CD14-positive monocyte (primary cell): Measurements from ENCODE around the gene THAP3. TPM values are rescaled to one million over a fixed set of nuclear protein-coding genes. Genes with fewer than 3 reads are reported as not detected.
A peak's percentile ranks its signal among the peaks of the same experiment; 100 is the strongest.

ENCODE experiments used
- DNase-seq, 3 donors: peaks; one replicate each; pipeline ENCODE4 v3.0.0-alpha.2; 2011 to 2022
- H2AFZ ChIP-seq: 2 replicates; pipeline ENCODE4 v1.6.0; 2012; ENCODE audit warnings: mild to moderate bottlenecking, low read depth, low read length, inconsistent platforms; ENCODE audit not compliant: insufficient read depth, poor library complexity, severe bottlenecking
- H3K27ac ChIP-seq, 2 donors: 1 replicate in 1 of 2; 2 replicates in 1 of 2; pipeline ENCODE4 v1.5.1; 2012 to 2013; ENCODE audit warnings: low read length in 2 of 2, control low read depth in 1 of 2, inconsistent platforms in 1 of 2, low read depth in 1 of 2, mild to moderate bottlenecking in 1 of 2
- H3K27me3 ChIP-seq, 2 donors: one replicate each; pipeline versions ENCODE4 v1.6.0 to v1.6.1; 2011 to 2013; ENCODE audit warnings: low read length in 2 of 2; ENCODE audit not compliant: control insufficient read depth in 2 of 2, insufficient read depth in 2 of 2
- H3K36me3 ChIP-seq, 2 donors: replicated peaks in 1 of 2; 1 replicate in 1 of 2; 2 replicates in 1 of 2; pipeline versions ENCODE4 v1.5.1 to v1.6.1; 2012 to 2013; ENCODE audit warnings: low read length in 2 of 2, control low read depth in 1 of 2, inconsistent platforms in 1 of 2, mild to moderate bottlenecking in 1 of 2; ENCODE audit not compliant: insufficient read depth in 2 of 2, control insufficient read depth in 1 of 2
- H3K4me1 ChIP-seq, 2 donors: 1 replicate in 1 of 2; 2 replicates in 1 of 2; pipeline versions ENCODE4 v1.5.1 to v1.6.1; 2012 to 2013; ENCODE audit warnings: low read length in 2 of 2, control low read depth in 1 of 2, inconsistent platforms in 1 of 2, mild to moderate bottlenecking in 1 of 2, moderate library complexity in 1 of 2; ENCODE audit not compliant: insufficient read depth in 2 of 2, control insufficient read depth in 1 of 2
- H3K4me2 ChIP-seq: replicated peaks from 2 replicates; pipeline ENCODE3; 2012; ENCODE audit warnings: low read length, moderate library complexity, mild to moderate bottlenecking; ENCODE audit not compliant: poor library complexity, severe bottlenecking; ENCODE audit errors: extremely low read depth
- H3K4me3 ChIP-seq, 3 experiments: fragments of 200-600 bp in 1 of 3; sonication (generic) in 1 of 3; replicated peaks in 1 of 3; 1 replicate in 2 of 3; 2 replicates in 1 of 3; pipeline ENCODE4 v1.5.1; 2011 to 2013; ENCODE audit warnings: low read length in 3 of 3, mild to moderate bottlenecking in 3 of 3, control low read depth in 2 of 3, low read depth in 2 of 3, inconsistent platforms in 1 of 3, moderate library complexity in 1 of 3
- H3K79me2 ChIP-seq: 2 replicates; pipeline ENCODE4 v1.6.0; 2012; ENCODE audit warnings: mild to moderate bottlenecking, control low read depth, inconsistent platforms, low read length, moderate library complexity; ENCODE audit not compliant: insufficient read depth
- H3K9ac ChIP-seq: 2 replicates; pipeline ENCODE4 v1.6.0; 2017; ENCODE audit warnings: low read length, mild to moderate bottlenecking; ENCODE audit not compliant: insufficient read depth, poor library complexity, severe bottlenecking
- H3K9me3 ChIP-seq, 2 donors: replicated peaks in 1 of 2; 1 replicate in 1 of 2; 2 replicates in 1 of 2; pipeline versions ENCODE4 v1.5.1 to v1.6.1; 2012 to 2013; ENCODE audit warnings: low read length in 2 of 2, control low read depth in 1 of 2; ENCODE audit not compliant: control insufficient read depth in 1 of 2, insufficient read depth in 1 of 2
- H4K20me1 ChIP-seq: 2 replicates; pipeline ENCODE4 v1.6.0; 2012; ENCODE audit warnings: mild to moderate bottlenecking, low read length, control low read depth, moderate library complexity; ENCODE audit not compliant: insufficient read depth
- H3K27ac Mint-ChIP-seq, 7 donors: one replicate each; pipeline ENCODE4 v1.8.0; 2020; ENCODE audit warnings: mild to moderate bottlenecking in 7 of 7, mixed read lengths in 7 of 7, moderate library complexity in 6 of 7, inconsistent platforms in 2 of 7
- H3K27me3 Mint-ChIP-seq, 3 donors: one replicate each; pipeline ENCODE4 v1.8.0; 2021 to 2022; ENCODE audit warnings: low read depth in 3 of 3, mild to moderate bottlenecking in 3 of 3, mixed read lengths in 3 of 3, moderate library complexity in 3 of 3, inconsistent platforms in 1 of 3
- H3K36me3 Mint-ChIP-seq, 2 donors: one replicate each; pipeline ENCODE4 v1.8.0; 2020; ENCODE audit warnings: mixed read lengths in 2 of 2, inconsistent platforms in 1 of 2, mild to moderate bottlenecking in 1 of 2
- H3K4me1 Mint-ChIP-seq: one replicate; pipeline ENCODE4 v1.8.0; 2020; ENCODE audit warnings: mild to moderate bottlenecking, mixed read lengths
- H3K4me3 Mint-ChIP-seq, 2 donors: one replicate each; pipeline ENCODE4 v1.8.0; 2020; ENCODE audit warnings: mild to moderate bottlenecking in 2 of 2, mixed read lengths in 2 of 2, moderate library complexity in 1 of 2
- H3K9me3 Mint-ChIP-seq, 7 donors: one replicate each; pipeline ENCODE4 v1.8.0; 2020 to 2022; ENCODE audit warnings: mixed read lengths in 7 of 7, mild to moderate bottlenecking in 6 of 7, moderate library complexity in 6 of 7, inconsistent platforms in 2 of 7
- WGBS: methylation state at CpG from one replicate; pipeline ENCODE4 v1.1.5; 2013; ENCODE audit warnings: missing lambda C conversion rate; ENCODE audit not compliant: insufficient coverage; 5-methylcytosine and 5-hydroxymethylcytosine counted together
- intact Hi-C, 2 donors: fragments of 100-400 bp; cut with micrococcal nuclease; formaldehyde crosslinking; loops; one replicate each; pipeline versions ENCODE4 v1.15.0 to v1.15.1; 2023
- polyA plus RNA-seq, 3 donors: library from polyadenylated mRNA; depleted of rRNA in 1 of 3; unstranded in 2 of 3; stranded (reverse) in 1 of 3; fragments of 300-500 nt in 2 of 3; fragments of >200 nt in 1 of 3; fragmentation: Illumina TruSeq in 2 of 3; gene quantifications; 1 replicate in 2 of 3; 2 replicates in 1 of 3; pipeline ENCODE4 v1.2.3, GENCODE V29; 2012 to 2021
- TF ChIP-seq, protein P1 (sequence below): fragments of 200-600 bp; IDR thresholded peaks from one replicate; pipeline ENCODE4 v1.8.0; 2022; ENCODE audit warnings: antibody characterized with exemption, mild to moderate bottlenecking

THAP3 gene
- polyA plus RNA-seq, 3 donors: 10.3 to 12.8 (median 10.3) TPM

DNA sequence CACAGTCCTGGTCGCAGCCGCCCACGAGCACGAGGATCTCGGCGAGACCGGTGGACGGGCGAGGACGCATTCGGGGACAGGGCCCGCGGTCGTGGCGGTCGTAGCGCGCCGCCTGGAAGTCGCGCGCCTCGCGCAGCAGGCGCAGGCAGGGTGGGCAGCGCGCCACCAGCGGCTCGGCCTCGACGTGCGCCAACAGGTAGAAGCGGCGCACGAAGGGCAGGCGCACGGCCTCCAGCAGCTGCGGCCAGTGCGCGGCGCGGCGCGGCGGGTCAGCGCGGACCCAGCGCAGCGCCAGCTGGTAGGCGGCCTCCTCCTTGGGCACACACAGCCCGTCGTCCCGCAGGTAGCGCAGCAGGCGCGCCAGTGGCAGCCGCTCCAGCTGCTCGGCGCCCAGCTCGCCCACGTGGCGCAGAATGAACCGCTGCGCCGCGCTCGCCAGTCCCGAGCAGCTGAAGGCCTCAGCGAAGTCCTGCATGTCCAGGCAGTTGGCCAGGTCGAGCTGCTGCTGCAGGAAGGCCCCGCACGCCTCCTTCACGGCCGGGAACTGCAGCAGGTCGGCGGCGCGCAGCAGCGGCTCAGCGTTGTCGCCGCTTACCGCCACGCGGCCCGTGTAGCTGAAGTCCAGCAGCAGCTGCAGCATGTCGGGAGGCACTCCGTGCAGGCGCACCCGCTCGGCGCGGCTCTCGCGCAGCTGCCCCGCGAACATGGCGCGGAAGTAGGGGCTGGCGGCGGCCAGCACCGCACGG is 22.6 kb upstream of the THAP3 start:
- H3K4me2 ChIP-seq: peak overlapping the region; percentile 94
- H4K20me1 ChIP-seq: peaks cover 53% of the 10 kb centered on the region
- H3K4me3 ChIP-seq: peak overlapping the region; percentile 64 to 93 (median 78)
- intact Hi-C loops: loop anchor here in 1 of 2 donors (2.0 to 10.0 kb wide), 2 partner anchors 21 to 183 kb away; partner anchors contain the start of gene CAMTA1
- H3K27me3 Mint-ChIP-seq: peaks cover 2 to 7% (median 3%) of the 10 kb centered on the region in 3 donors
- peak overlapping the region; percentile 98 to 99 for H3K27ac ChIP-seq
- peaks cover 35% of the 10 kb centered on the region for H3K4me1 Mint-ChIP-seq
- H3K36me3 ChIP-seq: peaks cover 10 to 12% of the 10 kb centered on the region in 2 donors
- H3K79me2 ChIP-seq: peaks cover 53% of the 10 kb centered on the region
- peak in 1 of 3 donors; percentile 43 for DNase-seq
- H3K36me3 Mint-ChIP-seq: peaks cover 15 to 25% of the 10 kb centered on the region in 2 donors
- peak overlapping the region; percentile 97 for H3K9ac ChIP-seq
- no peaks in the 10 kb centered on the region for H3K27me3 ChIP-seq
- H3K9me3 Mint-ChIP-seq: peaks cover 0 to 2% (median 0%) of the 10 kb centered on the region in 7 donors
- H3K4me3 Mint-ChIP-seq: peak overlapping the region; percentile 89 to 95
- peak overlapping the region; percentile 40 for H2AFZ ChIP-seq
- peaks cover 40 to 62% of the 10 kb centered on the region in 2 donors for H3K4me1 ChIP-seq
- TF ChIP-seq, protein P1, sequence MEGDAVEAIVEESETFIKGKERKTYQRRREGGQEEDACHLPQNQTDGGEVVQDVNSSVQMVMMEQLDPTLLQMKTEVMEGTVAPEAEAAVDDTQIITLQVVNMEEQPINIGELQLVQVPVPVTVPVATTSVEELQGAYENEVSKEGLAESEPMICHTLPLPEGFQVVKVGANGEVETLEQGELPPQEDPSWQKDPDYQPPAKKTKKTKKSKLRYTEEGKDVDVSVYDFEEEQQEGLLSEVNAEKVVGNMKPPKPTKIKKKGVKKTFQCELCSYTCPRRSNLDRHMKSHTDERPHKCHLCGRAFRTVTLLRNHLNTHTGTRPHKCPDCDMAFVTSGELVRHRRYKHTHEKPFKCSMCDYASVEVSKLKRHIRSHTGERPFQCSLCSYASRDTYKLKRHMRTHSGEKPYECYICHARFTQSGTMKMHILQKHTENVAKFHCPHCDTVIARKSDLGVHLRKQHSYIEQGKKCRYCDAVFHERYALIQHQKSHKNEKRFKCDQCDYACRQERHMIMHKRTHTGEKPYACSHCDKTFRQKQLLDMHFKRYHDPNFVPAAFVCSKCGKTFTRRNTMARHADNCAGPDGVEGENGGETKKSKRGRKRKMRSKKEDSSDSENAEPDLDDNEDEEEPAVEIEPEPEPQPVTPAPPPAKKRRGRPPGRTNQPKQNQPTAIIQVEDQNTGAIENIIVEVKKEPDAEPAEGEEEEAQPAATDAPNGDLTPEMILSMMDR: no peak
- under 1% methylated on average over 103 of the region's 103 CpGs for WGBS
- peak overlapping the region; percentile 96 to 98 (median 97) for H3K27ac Mint-ChIP-seq
- no peaks in the 10 kb centered on the region for H3K9me3 ChIP-seq

DNA sequence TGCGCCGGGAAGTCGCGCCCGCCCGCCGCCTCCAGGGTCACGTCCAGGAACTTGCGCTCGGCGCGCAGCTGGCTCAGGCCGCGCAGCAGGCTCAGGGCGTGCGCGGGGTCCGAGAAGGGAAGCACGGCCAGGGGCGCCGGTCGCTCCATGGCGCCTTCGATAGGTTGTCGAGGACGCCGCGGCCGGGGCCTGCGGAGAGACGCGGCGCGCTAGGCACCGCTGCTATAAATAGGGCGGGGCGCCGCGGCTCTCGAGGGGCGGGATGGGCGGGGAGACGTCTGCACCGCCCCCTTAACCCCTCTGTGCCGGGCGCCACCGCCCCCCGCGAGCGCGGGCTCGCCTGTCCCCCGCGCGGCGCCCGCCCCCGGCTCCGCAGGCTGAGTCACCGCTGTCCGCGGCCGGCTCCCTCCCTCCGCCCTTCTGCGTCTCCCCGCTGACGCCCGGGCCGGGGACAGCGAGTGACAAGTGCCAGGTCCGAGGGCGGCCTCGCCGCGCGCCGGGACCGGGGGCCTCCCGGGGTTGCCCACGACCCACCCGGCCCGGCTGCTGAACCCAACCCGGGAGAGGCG is 21.9 kb upstream of the THAP3 start, which contains the start of gene KLHL21:
TSS of gene KLHL21 (minus strand) at position 201 of the 569 bp plus-strand sequence. CDS start at position 149, 52 bp downstream.
- H3K4me3 ChIP-seq: peak within 1 kb of the TSS; percentile 74 to 93 (median 78)
- H3K79me2 ChIP-seq: peaks cover 47% of the 10 kb centered on the region
- H2AFZ ChIP-seq: peak within 1 kb of the TSS; percentile 84
- peaks cover 3 to 5% of the 10 kb centered on the region in 2 donors for H3K36me3 ChIP-seq
- peaks cover 8 to 19% of the 10 kb centered on the region in 2 donors for H3K36me3 Mint-ChIP-seq
- H3K9me3 Mint-ChIP-seq: peaks cover 0 to 2% (median 0%) of the 10 kb centered on the region in 7 donors
- H3K27ac ChIP-seq: peak within 1 kb of the TSS; percentile 98 to 99
- TF ChIP-seq, protein P1: no peak
- peaks cover 3 to 9% (median 9%) of the 10 kb centered on the region in 3 donors for H3K27me3 Mint-ChIP-seq
- intact Hi-C loops: loop anchor here in 1 of 2 donors (1.0 to 10.0 kb wide), 2 partner anchors 11 to 182 kb away; partner anchors contain the start of genes CAMTA1 and PHF13
- H3K4me1 Mint-ChIP-seq: peaks cover 33% of the 10 kb centered on the region
- under 1% methylated on average over 73 of the region's 84 CpGs for WGBS
- H3K27ac Mint-ChIP-seq: peak within 1 kb of the TSS; percentile 97 to 99 (median 98)
- H4K20me1 ChIP-seq: peaks cover 46% of the 10 kb centered on the region
- no peaks in the 10 kb centered on the region for H3K27me3 ChIP-seq
- DNase-seq: peak; percentile 86 to 93 (median 90)
- peak within 1 kb of the TSS; percentile 94 for H3K4me2 ChIP-seq
- no peaks in the 10 kb centered on the region for H3K9me3 ChIP-seq
- H3K4me1 ChIP-seq: peaks cover 40 to 55% of the 10 kb centered on the region in 2 donors
- peak within 1 kb of the TSS; percentile 89 to 95 for H3K4me3 Mint-ChIP-seq
- peak within 1 kb of the TSS; percentile 97 for H3K9ac ChIP-seq
